AG04449 (cell line): ENCODE data around the gene SEZ6.

Experiments
- CTCF ChIA-PET: fragments of 350-600 bp; formaldehyde crosslinking; extraction: SDS; loops from one replicate; lab custom pipeline; 2021; ENCODE audit warnings: antibody characterized with exemption; lab: Yijun Ruan, JAX
- POLR2A ChIA-PET: fragments of 400-600, 350-600 bp; formaldehyde crosslinking; extraction: SDS; loops from one replicate; lab custom pipeline; 2020; ENCODE audit warnings: antibody characterized with exemption, inconsistent platforms; lab: Yijun Ruan, JAX
- DNase-seq: peaks from one replicate; pipeline ENCODE4 v3.0.0-alpha.2; 2010; ENCODE audit warnings: low read depth, low spot score
- H3K4me3 ChIP-seq: 2 replicates; pipeline ENCODE4 v1.5.1; 2011; ENCODE audit warnings: low read depth, mild to moderate bottlenecking, control low read depth, low read length
- CTCF ChIP-seq: IDR thresholded peaks from one replicate; pipeline ENCODE4 v1.5.1; 2011; ENCODE audit warnings: mild to moderate bottlenecking, moderate library complexity, low read length, control low read depth, inconsistent platforms; ENCODE audit not compliant: insufficient read depth; ENCODE audit errors: missing control alignments

SEZ6 gene

GRCh38 chr17:29049541-29050145, 43.8 kb upstream of the SEZ6 start:
- ChIA-PET CTCF (interaction anchor here (1.0 to 2.9 kb wide), 5 partner anchors 63 to 162 kb away, joined by 3 to 12 read pairs (median 4); no protein-coding TSS in a partner anchor), POLR2A (interaction anchor here (1.3 kb wide), 1 partner anchor 9 kb away, joined by 4 read pairs; no protein-coding TSS in a partner anchor)
- no peak overlapping the region for H3K4me3 ChIP-seq
- no peak for DNase-seq
- TF ChIP-seq CTCF = no peak

- ChIA-PET POLR2A (interaction anchor here (1.3 kb wide), 1 partner anchor 8 kb away, joined by 4 read pairs; no protein-coding TSS in a partner anchor), CTCF (interaction anchor here (1.0 to 2.9 kb wide), 8 partner anchors 15 to 163 kb away, joined by 3 to 12 read pairs (median 3); no protein-coding TSS in a partner anchor)
- no peak overlapping the region for H3K4me3 ChIP-seq
- TF ChIP-seq CTCF = no peak
- DNase-seq = no peak
Observed at GRCh38 chr17:29048440-29049368, 42.9 kb upstream of the SEZ6 start.

GRCh38 chr17:29046473-29046839, 40.6 kb upstream of the SEZ6 start:
- CTCF ChIA-PET = interaction anchor here (1.4 kb wide), 1 partner anchor 81 kb away, joined by 3 read pairs; no protein-coding TSS in a partner anchor
- POLR2A ChIA-PET = no interaction called here
- no peak for DNase-seq
- TF ChIP-seq CTCF = no peak
- no peak overlapping the region for H3K4me3 ChIP-seq

- CTCF ChIA-PET = interaction anchor here (1.2 to 1.4 kb wide), 2 partner anchors 66 to 81 kb away, joined by 3 to 4 read pairs; no protein-coding TSS in a partner anchor
- POLR2A ChIA-PET = no interaction called here
- no peak overlapping the region for H3K4me3 ChIP-seq
- TF ChIP-seq CTCF = no peak
- no peak for DNase-seq
Observed at GRCh38 chr17:29045734-29046472, 40.1 kb upstream of the SEZ6 start.

GRCh38 chr17:29045026-29045425, 39.2 kb upstream of the SEZ6 start:
- POLR2A ChIA-PET = no interaction called here
- H3K4me3 ChIP-seq = no peak overlapping the region
- no peak for TF ChIP-seq CTCF
- DNase-seq = no peak
- CTCF ChIA-PET = interaction anchor here (1.2 kb wide), 1 partner anchor 67 kb away, joined by 4 read pairs; no protein-coding TSS in a partner anchor
